Liver (tissue), 9 donors: ENCODE data around the gene LZIC. TPM values are rescaled to one million over a fixed set of nuclear protein-coding genes. Genes with fewer than 3 reads are reported as not detected.

ENCODE experiments used
- DNase-seq: peaks from one replicate; pipeline ENCODE4 v3.0.0-alpha.2; 2017; ENCODE audit warnings: low spot score
- H3K27ac ChIP-seq, 2 donors: one replicate each; pipeline ENCODE4 v1.7.0; 2013; ENCODE audit warnings: inconsistent platforms in 2 of 2, low read length in 2 of 2, control low read depth in 1 of 2, low read depth in 1 of 2, mild to moderate bottlenecking in 1 of 2
- H3K27me3 ChIP-seq, 4 donors: one replicate each; pipeline versions ENCODE4 v1.6.1 to v1.7.0; 2013; ENCODE audit warnings: low read length in 3 of 4, inconsistent platforms in 1 of 4, mild to moderate bottlenecking in 1 of 4, moderate library complexity in 1 of 4; ENCODE audit not compliant: control insufficient read depth in 4 of 4, insufficient read depth in 4 of 4
- H3K36me3 ChIP-seq, 4 donors: one replicate each; pipeline versions ENCODE4 v1.6.1 to v1.7.0; 2013; ENCODE audit warnings: low read length in 3 of 4, mild to moderate bottlenecking in 3 of 4, low read depth in 1 of 4, moderate library complexity in 1 of 4; ENCODE audit not compliant: control insufficient read depth in 4 of 4, insufficient read depth in 3 of 4
- H3K4me1 ChIP-seq, 4 donors: one replicate each; pipeline versions ENCODE4 v1.6.1 to v1.7.0; 2013; ENCODE audit warnings: low read length in 3 of 4, mild to moderate bottlenecking in 3 of 4, moderate library complexity in 1 of 4; ENCODE audit not compliant: control insufficient read depth in 4 of 4, insufficient read depth in 4 of 4
- H3K4me3 ChIP-seq, 3 donors: one replicate each; pipeline versions ENCODE4 v1.6.1 to v1.7.0; 2013; ENCODE audit warnings: low read length in 3 of 3, control low read depth in 1 of 3, low read depth in 1 of 3, mild to moderate bottlenecking in 1 of 3
- H3K9ac ChIP-seq, 2 donors: one replicate each; pipeline ENCODE4 v1.7.0; 2013; ENCODE audit warnings: low read length in 2 of 2, mild to moderate bottlenecking in 2 of 2, moderate library complexity in 2 of 2, control low read depth in 1 of 2, low read depth in 1 of 2
- H3K9me3 ChIP-seq, 4 donors: one replicate each; pipeline versions ENCODE4 v1.6.1 to v1.7.0; 2013; ENCODE audit warnings: low read length in 3 of 4; ENCODE audit not compliant: control insufficient read depth in 4 of 4
- EGR1 ChIP-seq, 2 donors: IDR thresholded peaks; 2 replicates each; pipeline ENCODE4 v1.6.1; 2016 to 2018; ENCODE audit warnings: antibody characterized with exemption in 2 of 2, low read depth in 2 of 2
- FOXA1 ChIP-seq: IDR thresholded peaks from 2 replicates; pipeline ENCODE4 v1.6.1; 2016; ENCODE audit warnings: antibody characterized with exemption
- FOXA2 ChIP-seq: IDR thresholded peaks from 2 replicates; pipeline ENCODE4 v1.6.1; 2016; ENCODE audit warnings: antibody characterized with exemption
- GABPA ChIP-seq, 2 donors: IDR thresholded peaks in 1 of 2; conservative IDR thresholded peaks in 1 of 2; 2 replicates each; pipeline ENCODE4 v1.6.1; 2016; ENCODE audit warnings: antibody characterized with exemption in 2 of 2, mild to moderate bottlenecking in 1 of 2, moderate library complexity in 1 of 2
- HNF4A ChIP-seq, 2 donors: conservative IDR thresholded peaks; 2 replicates each; pipeline ENCODE4 v1.6.1; 2016; ENCODE audit warnings: antibody characterized with exemption in 2 of 2, mild to moderate bottlenecking in 2 of 2
- HNF4G ChIP-seq: IDR thresholded peaks from 2 replicates; pipeline ENCODE4 v1.6.1; 2016; ENCODE audit warnings: antibody characterized with exemption
- JUND ChIP-seq, 2 donors: IDR thresholded peaks; 2 replicates each; pipeline ENCODE4 v1.6.1; 2016; ENCODE audit warnings: antibody characterized with exemption in 2 of 2
- NR2F2 ChIP-seq: IDR thresholded peaks from 2 replicates; pipeline ENCODE4 v1.6.1; 2016; ENCODE audit warnings: antibody characterized with exemption
- RAD21 ChIP-seq, 2 donors: IDR thresholded peaks; 2 replicates each; pipeline ENCODE4 v1.6.1; 2016; ENCODE audit warnings: antibody characterized with exemption in 2 of 2, mild to moderate bottlenecking in 2 of 2
- RXRA ChIP-seq, 2 donors: IDR thresholded peaks; 2 replicates each; pipeline ENCODE4 v1.6.1; 2017 to 2018; ENCODE audit warnings: antibody characterized with exemption in 2 of 2, mild to moderate bottlenecking in 1 of 2
- SP1 ChIP-seq: IDR thresholded peaks from 2 replicates; pipeline ENCODE4 v1.6.1; 2018; ENCODE audit warnings: antibody characterized with exemption, mild to moderate bottlenecking
- TAF1 ChIP-seq: conservative IDR thresholded peaks from 2 replicates; pipeline ENCODE4 v1.6.1; 2016; ENCODE audit warnings: antibody characterized with exemption, mild to moderate bottlenecking
- YY1 ChIP-seq: IDR thresholded peaks from 2 replicates; pipeline ENCODE4 v1.6.1; 2016; ENCODE audit warnings: antibody characterized with exemption, mild to moderate bottlenecking
- WGBS: extraction: QIAGEN DNeasy Blood & Tissue Kit; methylation state at CpG from one replicate; pipeline ENCODE4 v1.1.7; 2013; 5-methylcytosine and 5-hydroxymethylcytosine counted together
- polyA plus RNA-seq, 2 donors: library from polyadenylated mRNA; stranded (reverse) in 1 of 2; unstranded in 1 of 2; fragments of 200-250 nt in 1 of 2; fragments of >200 nt in 1 of 2; fragmentation: Nextera tagmentation in 1 of 2; extraction: Ambion mirVana in 1 of 2; gene quantifications; one replicate each; pipeline versions ENCODE4 v1.2.1 to v1.2.3, GENCODE V29; 2013 to 2015
- total RNA-seq, 2 donors: library from RNA; depleted of rRNA; stranded (reverse); fragments of >200 nt; gene quantifications; one replicate each; pipeline ENCODE4 v1.2.3, GENCODE V29; 2014
- TF ChIP-seq, protein P1 (sequence below): IDR thresholded peaks from 2 replicates; pipeline ENCODE4 v1.6.1; 2016; ENCODE audit warnings: antibody characterized with exemption, mild to moderate bottlenecking
- TF ChIP-seq, protein P2 (sequence below): fragments of 150-350 bp; IDR thresholded peaks from 2 replicates; pipeline ENCODE4 v1.5.1; 2017; ENCODE audit warnings: improper control_type of control experiment, low read depth, low read length; ENCODE audit not compliant: missing input control
- TF ChIP-seq, protein P3 (sequence below): IDR thresholded peaks from 2 replicates; pipeline ENCODE4 v1.6.1; 2016; ENCODE audit warnings: antibody characterized with exemption
- TF ChIP-seq, protein P4 (sequence below): IDR thresholded peaks from 2 replicates; pipeline ENCODE4 v1.6.1; 2016; ENCODE audit warnings: antibody characterized with exemption
- TF ChIP-seq, protein P5 (sequence below): IDR thresholded peaks from 2 replicates; pipeline ENCODE4 v1.6.1; 2016; ENCODE audit warnings: antibody characterized with exemption
- donor health status: healthy.
- donor health status: healthy.
- donor health status: healthy.
- donor health status: healthy.
- donor health status: healthy.

The LZIC gene
- total and polyA plus RNA-seq, 4 donors, result 10.8 to 22.6 (median 13.8) TPM

DNA sequence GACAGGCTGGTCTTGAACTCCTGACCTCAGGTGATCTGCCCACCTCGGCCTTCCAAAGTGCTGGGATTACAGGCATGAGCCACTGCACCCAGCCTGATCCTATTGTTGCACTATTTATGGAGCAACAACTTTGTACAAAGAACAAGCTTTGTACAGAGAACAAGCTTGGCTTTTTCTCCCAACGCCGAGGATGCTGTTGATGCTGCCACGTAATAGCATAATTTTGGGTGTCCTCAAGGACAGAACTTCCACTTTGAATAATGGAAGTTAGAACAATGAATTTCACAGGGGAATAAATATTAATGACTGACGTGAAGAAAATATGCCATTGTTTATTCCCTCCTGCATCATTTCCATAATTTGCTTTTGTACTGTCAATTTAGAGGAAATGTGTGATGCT is 41.1 kb upstream of the LZIC start (continued):
- TF ChIP-seq, protein P1, sequence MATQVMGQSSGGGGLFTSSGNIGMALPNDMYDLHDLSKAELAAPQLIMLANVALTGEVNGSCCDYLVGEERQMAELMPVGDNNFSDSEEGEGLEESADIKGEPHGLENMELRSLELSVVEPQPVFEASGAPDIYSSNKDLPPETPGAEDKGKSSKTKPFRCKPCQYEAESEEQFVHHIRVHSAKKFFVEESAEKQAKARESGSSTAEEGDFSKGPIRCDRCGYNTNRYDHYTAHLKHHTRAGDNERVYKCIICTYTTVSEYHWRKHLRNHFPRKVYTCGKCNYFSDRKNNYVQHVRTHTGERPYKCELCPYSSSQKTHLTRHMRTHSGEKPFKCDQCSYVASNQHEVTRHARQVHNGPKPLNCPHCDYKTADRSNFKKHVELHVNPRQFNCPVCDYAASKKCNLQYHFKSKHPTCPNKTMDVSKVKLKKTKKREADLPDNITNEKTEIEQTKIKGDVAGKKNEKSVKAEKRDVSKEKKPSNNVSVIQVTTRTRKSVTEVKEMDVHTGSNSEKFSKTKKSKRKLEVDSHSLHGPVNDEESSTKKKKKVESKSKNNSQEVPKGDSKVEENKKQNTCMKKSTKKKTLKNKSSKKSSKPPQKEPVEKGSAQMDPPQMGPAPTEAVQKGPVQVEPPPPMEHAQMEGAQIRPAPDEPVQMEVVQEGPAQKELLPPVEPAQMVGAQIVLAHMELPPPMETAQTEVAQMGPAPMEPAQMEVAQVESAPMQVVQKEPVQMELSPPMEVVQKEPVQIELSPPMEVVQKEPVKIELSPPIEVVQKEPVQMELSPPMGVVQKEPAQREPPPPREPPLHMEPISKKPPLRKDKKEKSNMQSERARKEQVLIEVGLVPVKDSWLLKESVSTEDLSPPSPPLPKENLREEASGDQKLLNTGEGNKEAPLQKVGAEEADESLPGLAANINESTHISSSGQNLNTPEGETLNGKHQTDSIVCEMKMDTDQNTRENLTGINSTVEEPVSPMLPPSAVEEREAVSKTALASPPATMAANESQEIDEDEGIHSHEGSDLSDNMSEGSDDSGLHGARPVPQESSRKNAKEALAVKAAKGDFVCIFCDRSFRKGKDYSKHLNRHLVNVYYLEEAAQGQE, result no peak

DNA sequence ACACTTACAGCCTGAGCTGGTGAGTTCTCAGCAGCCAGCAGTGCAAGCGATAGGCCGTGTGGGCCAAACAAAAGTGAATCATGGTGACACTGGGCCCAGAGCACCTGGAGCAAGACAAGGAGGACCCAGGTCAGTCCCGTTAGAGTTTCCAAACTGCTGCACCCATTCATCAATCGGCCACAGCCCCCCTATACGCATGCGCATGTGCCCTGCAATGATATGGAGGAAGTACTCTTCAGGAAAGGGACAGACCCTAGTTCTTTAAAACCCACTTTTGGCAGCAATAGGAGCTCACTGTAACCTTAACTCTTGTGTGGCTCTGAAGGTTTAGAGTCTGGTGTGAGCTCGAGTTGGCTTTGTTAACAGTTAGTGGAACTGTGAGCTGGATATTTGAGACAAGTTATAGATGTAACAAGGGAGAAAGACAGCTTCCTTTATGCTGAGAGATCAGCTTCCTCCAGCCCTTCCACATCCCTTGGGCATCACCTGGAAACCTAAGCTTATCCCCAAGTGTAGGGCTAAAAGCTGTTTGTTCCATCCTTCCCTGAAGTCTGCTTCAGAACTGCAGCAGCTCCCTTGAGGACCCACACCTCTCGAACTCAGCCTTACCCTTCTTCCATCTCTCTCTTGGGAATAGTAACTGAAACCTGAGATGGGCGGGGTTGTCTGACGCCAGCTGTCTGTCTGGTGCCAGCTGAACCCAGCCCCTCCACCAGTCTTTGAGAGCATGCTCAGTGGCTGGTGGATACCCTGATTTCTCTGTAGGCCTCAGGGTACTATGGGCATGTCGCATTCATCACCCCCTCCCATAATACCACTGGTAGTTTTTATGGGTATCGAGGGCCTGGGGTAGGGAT is 17.7 kb upstream of the LZIC start:
- no peak overlapping the region for H3K4me3 ChIP-seq
- TF ChIP-seq NR2F2 (no peak), RXRA (IDR thresholded peaks at IDR 0.05) (no peak), SP1 (no peak), HNF4G (no peak), RAD21 (IDR thresholded peaks at IDR 0.05) (no peak), JUND (IDR thresholded peaks at IDR 0.05) (no peak), FOXA1 (no peak), YY1 (no peak), TAF1 (no peak), GABPA (IDR thresholded peaks at IDR 0.05 in 1 of 2, conservative IDR thresholded peaks at IDR 0.05 in 1 of 2) (no peak), FOXA2 (no peak), EGR1 (IDR thresholded peaks at IDR 0.05; ENCODE audit: low read depth in 2 of 2) (no peak), HNF4A (conservative IDR thresholded peaks at IDR 0.05) (no peak)
- TF ChIP-seq, protein P2, sequence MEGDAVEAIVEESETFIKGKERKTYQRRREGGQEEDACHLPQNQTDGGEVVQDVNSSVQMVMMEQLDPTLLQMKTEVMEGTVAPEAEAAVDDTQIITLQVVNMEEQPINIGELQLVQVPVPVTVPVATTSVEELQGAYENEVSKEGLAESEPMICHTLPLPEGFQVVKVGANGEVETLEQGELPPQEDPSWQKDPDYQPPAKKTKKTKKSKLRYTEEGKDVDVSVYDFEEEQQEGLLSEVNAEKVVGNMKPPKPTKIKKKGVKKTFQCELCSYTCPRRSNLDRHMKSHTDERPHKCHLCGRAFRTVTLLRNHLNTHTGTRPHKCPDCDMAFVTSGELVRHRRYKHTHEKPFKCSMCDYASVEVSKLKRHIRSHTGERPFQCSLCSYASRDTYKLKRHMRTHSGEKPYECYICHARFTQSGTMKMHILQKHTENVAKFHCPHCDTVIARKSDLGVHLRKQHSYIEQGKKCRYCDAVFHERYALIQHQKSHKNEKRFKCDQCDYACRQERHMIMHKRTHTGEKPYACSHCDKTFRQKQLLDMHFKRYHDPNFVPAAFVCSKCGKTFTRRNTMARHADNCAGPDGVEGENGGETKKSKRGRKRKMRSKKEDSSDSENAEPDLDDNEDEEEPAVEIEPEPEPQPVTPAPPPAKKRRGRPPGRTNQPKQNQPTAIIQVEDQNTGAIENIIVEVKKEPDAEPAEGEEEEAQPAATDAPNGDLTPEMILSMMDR, result no peak
- TF ChIP-seq, protein P1, result no peak
- TF ChIP-seq, protein P3, sequence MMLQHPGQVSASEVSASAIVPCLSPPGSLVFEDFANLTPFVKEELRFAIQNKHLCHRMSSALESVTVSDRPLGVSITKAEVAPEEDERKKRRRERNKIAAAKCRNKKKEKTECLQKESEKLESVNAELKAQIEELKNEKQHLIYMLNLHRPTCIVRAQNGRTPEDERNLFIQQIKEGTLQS, result no peak
- TF ChIP-seq, protein P4, sequence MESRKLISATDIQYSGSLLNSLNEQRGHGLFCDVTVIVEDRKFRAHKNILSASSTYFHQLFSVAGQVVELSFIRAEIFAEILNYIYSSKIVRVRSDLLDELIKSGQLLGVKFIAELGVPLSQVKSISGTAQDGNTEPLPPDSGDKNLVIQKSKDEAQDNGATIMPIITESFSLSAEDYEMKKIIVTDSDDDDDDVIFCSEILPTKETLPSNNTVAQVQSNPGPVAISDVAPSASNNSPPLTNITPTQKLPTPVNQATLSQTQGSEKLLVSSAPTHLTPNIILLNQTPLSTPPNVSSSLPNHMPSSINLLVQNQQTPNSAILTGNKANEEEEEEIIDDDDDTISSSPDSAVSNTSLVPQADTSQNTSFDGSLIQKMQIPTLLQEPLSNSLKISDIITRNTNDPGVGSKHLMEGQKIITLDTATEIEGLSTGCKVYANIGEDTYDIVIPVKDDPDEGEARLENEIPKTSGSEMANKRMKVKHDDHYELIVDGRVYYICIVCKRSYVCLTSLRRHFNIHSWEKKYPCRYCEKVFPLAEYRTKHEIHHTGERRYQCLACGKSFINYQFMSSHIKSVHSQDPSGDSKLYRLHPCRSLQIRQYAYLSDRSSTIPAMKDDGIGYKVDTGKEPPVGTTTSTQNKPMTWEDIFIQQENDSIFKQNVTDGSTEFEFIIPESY, result no peak
- TF ChIP-seq, protein P5, sequence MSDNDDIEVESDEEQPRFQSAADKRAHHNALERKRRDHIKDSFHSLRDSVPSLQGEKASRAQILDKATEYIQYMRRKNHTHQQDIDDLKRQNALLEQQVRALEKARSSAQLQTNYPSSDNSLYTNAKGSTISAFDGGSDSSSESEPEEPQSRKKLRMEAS, result no peak
- no peaks in the 10 kb centered on the region for H3K27me3 ChIP-seq
- H3K4me1 ChIP-seq, result no peaks in the 10 kb centered on the region
- no peaks in the 10 kb centered on the region for H3K9me3 ChIP-seq
- WGBS, result 92% methylated on average over 12 of the region's 12 CpGs
- DNase-seq, result no peak
- no peak overlapping the region for H3K27ac ChIP-seq
- no peak overlapping the region for H3K9ac ChIP-seq
- H3K36me3 ChIP-seq, result peaks cover 0 to 4% (median 0%) of the 10 kb centered on the region in 4 donors
